ENCODE data around the gene POLR1G. TPM values are rescaled to one million over a fixed set of nuclear protein-coding genes. Genes with fewer than 3 reads are reported as not detected.

POLR1G gene
- total and polyA plus RNA-seq, 9 of the 15 experiments (the other 6 are each of a cell fraction or from before 2014, with no cell fraction given) = 3.0 to 50.1 (median 27.4) TPM

- TF ChIP-seq, protein P1, sequence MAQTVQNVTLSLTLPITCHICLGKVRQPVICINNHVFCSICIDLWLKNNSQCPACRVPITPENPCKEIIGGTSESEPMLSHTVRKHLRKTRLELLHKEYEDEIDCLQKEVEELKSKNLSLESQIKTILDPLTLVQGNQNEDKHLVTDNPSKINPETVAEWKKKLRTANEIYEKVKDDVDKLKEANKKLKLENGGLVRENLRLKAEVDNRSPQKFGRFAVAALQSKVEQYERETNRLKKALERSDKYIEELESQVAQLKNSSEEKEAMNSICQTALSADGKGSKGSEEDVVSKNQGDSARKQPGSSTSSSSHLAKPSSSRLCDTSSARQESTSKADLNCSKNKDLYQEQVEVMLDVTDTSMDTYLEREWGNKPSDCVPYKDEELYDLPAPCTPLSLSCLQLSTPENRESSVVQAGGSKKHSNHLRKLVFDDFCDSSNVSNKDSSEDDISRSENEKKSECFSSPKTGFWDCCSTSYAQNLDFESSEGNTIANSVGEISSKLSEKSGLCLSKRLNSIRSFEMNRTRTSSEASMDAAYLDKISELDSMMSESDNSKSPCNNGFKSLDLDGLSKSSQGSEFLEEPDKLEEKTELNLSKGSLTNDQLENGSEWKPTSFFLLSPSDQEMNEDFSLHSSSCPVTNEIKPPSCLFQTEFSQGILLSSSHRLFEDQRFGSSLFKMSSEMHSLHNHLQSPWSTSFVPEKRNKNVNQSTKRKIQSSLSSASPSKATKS (CRISPR knock-in tag; IDR thresholded peaks at IDR 0.05) = no peak
- TF ChIP-seq MCM7 (IDR thresholded peaks at IDR 0.05) (no peak), EZH2 (IDR thresholded peaks at IDR 0.05; ENCODE audit: borderline replicate concordance, low read depth, low read length) (no peak), DIDO1 (tag; IDR thresholded peaks at IDR 0.05; ENCODE audit: low read depth) (0 out of 2 replicates have a peak, but pooled peaks have one; percentile 29), USF1 (CRISPR knock-in tag; IDR thresholded peaks at IDR 0.05) (no peak), RFX7 (CRISPR knock-in tag; IDR thresholded peaks at IDR 0.05) (no peak), KLF10 (CRISPR knock-in tag; IDR thresholded peaks at IDR 0.05) (no peak), SPI1 (IDR thresholded peaks at IDR 0.05; ENCODE audit: borderline replicate concordance, low read depth, low read length) (no peak), TBP (optimal IDR thresholded peaks at IDR 0.05; ENCODE audit: low read depth, low read length) (peak; percentile 4), ZNF77 (CRISPR knock-in tag; IDR thresholded peaks at IDR 0.05) (no peak), U2AF2 (optimal IDR thresholded peaks at IDR 0.05; ENCODE audit: low read depth, low read length) (no peak), ARID2 (IDR thresholded peaks at IDR 0.05) (no peak), KDM1A (IDR thresholded peaks at IDR 0.05) (peak; percentile 86 to 97), HOXB6 (CRISPR knock-in tag; IDR thresholded peaks at IDR 0.05; ENCODE audit: borderline replicate concordance) (no peak), HMG20A (CRISPR knock-in tag; conservative IDR thresholded peaks at IDR 0.05) (no peak), FIP1L1 (IDR thresholded peaks at IDR 0.05; ENCODE audit: low read depth, low read length, poor library complexity, severe bottlenecking) (no peak), NR2C1 (IDR thresholded peaks at IDR 0.05) (no peak), NR2C1 (tag; IDR thresholded peaks at IDR 0.05) (no peak), ZNF197 (CRISPR knock-in tag; IDR thresholded peaks at IDR 0.05; ENCODE audit: low read depth) (no peak), EWSR1 (IDR thresholded peaks at IDR 0.05; ENCODE audit: borderline replicate concordance, low read depth, partially characterized antibody) (no peak), ARHGAP35 (IDR thresholded peaks at IDR 0.05; ENCODE audit: partially characterized antibody) (no peak), WHSC1 (IDR thresholded peaks at IDR 0.05; ENCODE audit: low read length) (no peak), PRPF4 (IDR thresholded peaks at IDR 0.05; ENCODE audit: insufficient read depth, low read depth, low read length, poor library complexity, severe bottlenecking) (no peak), ZNF583 (CRISPR knock-in tag; IDR thresholded peaks at IDR 0.05) (no peak), KAT2B (IDR thresholded peaks at IDR 0.05; ENCODE audit: low read depth, low read length) (no peak), ZNF408 (CRISPR knock-in tag; IDR thresholded peaks at IDR 0.05; ENCODE audit: low read depth) (no peak)
- TF ChIP-seq, protein P2, sequence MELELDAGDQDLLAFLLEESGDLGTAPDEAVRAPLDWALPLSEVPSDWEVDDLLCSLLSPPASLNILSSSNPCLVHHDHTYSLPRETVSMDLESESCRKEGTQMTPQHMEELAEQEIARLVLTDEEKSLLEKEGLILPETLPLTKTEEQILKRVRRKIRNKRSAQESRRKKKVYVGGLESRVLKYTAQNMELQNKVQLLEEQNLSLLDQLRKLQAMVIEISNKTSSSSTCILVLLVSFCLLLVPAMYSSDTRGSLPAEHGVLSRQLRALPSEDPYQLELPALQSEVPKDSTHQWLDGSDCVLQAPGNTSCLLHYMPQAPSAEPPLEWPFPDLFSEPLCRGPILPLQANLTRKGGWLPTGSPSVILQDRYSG (tag; conservative IDR thresholded peaks at IDR 0.05; ENCODE audit: low read depth) = no peak
Measured at GRCh38 chr19:45404557-45405434, 1.6 kb upstream of the POLR1G start, which contains the start of gene PPP1R13L (continued).

Measured in K562 (cell line).